CD14-positive monocyte (primary cell): ENCODE results near the gene ITPRIPL2. TPM values are rescaled to one million over a fixed set of nuclear protein-coding genes. Genes with fewer than 3 reads are reported as not detected.

Experiments
- DNase-seq, 3 donors: peaks; one replicate each; pipeline ENCODE4 v3.0.0-alpha.2; 2011 to 2022
- H2AFZ ChIP-seq: 2 replicates; pipeline ENCODE4 v1.6.0; 2012; ENCODE audit warnings: mild to moderate bottlenecking, low read depth, low read length, inconsistent platforms; ENCODE audit not compliant: insufficient read depth, poor library complexity, severe bottlenecking
- H3K27ac ChIP-seq, 2 donors: 1 replicate in 1 of 2; 2 replicates in 1 of 2; pipeline ENCODE4 v1.5.1; 2012 to 2013; ENCODE audit warnings: low read length in 2 of 2, control low read depth in 1 of 2, inconsistent platforms in 1 of 2, low read depth in 1 of 2, mild to moderate bottlenecking in 1 of 2
- H3K27me3 ChIP-seq, 2 donors: one replicate each; pipeline versions ENCODE4 v1.6.0 to v1.6.1; 2011 to 2013; ENCODE audit warnings: low read length in 2 of 2; ENCODE audit not compliant: control insufficient read depth in 2 of 2, insufficient read depth in 2 of 2
- H3K36me3 ChIP-seq, 2 donors: replicated peaks in 1 of 2; 1 replicate in 1 of 2; 2 replicates in 1 of 2; pipeline versions ENCODE4 v1.5.1 to v1.6.1; 2012 to 2013; ENCODE audit warnings: low read length in 2 of 2, control low read depth in 1 of 2, inconsistent platforms in 1 of 2, mild to moderate bottlenecking in 1 of 2; ENCODE audit not compliant: insufficient read depth in 2 of 2, control insufficient read depth in 1 of 2
- H3K4me1 ChIP-seq, 2 donors: 1 replicate in 1 of 2; 2 replicates in 1 of 2; pipeline versions ENCODE4 v1.5.1 to v1.6.1; 2012 to 2013; ENCODE audit warnings: low read length in 2 of 2, control low read depth in 1 of 2, inconsistent platforms in 1 of 2, mild to moderate bottlenecking in 1 of 2, moderate library complexity in 1 of 2; ENCODE audit not compliant: insufficient read depth in 2 of 2, control insufficient read depth in 1 of 2
- H3K4me2 ChIP-seq: replicated peaks from 2 replicates; pipeline ENCODE3; 2012; ENCODE audit warnings: low read length, moderate library complexity, mild to moderate bottlenecking; ENCODE audit not compliant: poor library complexity, severe bottlenecking; ENCODE audit errors: extremely low read depth
- H3K4me3 ChIP-seq, 3 experiments: fragments of 200-600 bp in 1 of 3; sonication (generic) in 1 of 3; replicated peaks in 1 of 3; 1 replicate in 2 of 3; 2 replicates in 1 of 3; pipeline ENCODE4 v1.5.1; 2011 to 2013; ENCODE audit warnings: low read length in 3 of 3, mild to moderate bottlenecking in 3 of 3, control low read depth in 2 of 3, low read depth in 2 of 3, inconsistent platforms in 1 of 3, moderate library complexity in 1 of 3
- H3K79me2 ChIP-seq: 2 replicates; pipeline ENCODE4 v1.6.0; 2012; ENCODE audit warnings: mild to moderate bottlenecking, control low read depth, inconsistent platforms, low read length, moderate library complexity; ENCODE audit not compliant: insufficient read depth
- H3K9ac ChIP-seq: 2 replicates; pipeline ENCODE4 v1.6.0; 2017; ENCODE audit warnings: low read length, mild to moderate bottlenecking; ENCODE audit not compliant: insufficient read depth, poor library complexity, severe bottlenecking
- H3K9me3 ChIP-seq, 2 donors: replicated peaks in 1 of 2; 1 replicate in 1 of 2; 2 replicates in 1 of 2; pipeline versions ENCODE4 v1.5.1 to v1.6.1; 2012 to 2013; ENCODE audit warnings: low read length in 2 of 2, control low read depth in 1 of 2; ENCODE audit not compliant: control insufficient read depth in 1 of 2, insufficient read depth in 1 of 2
- H4K20me1 ChIP-seq: 2 replicates; pipeline ENCODE4 v1.6.0; 2012; ENCODE audit warnings: mild to moderate bottlenecking, low read length, control low read depth, moderate library complexity; ENCODE audit not compliant: insufficient read depth
- H3K27ac Mint-ChIP-seq, 7 donors: one replicate each; pipeline ENCODE4 v1.8.0; 2020; ENCODE audit warnings: mild to moderate bottlenecking in 7 of 7, mixed read lengths in 7 of 7, moderate library complexity in 6 of 7, inconsistent platforms in 2 of 7
- H3K27me3 Mint-ChIP-seq, 3 donors: one replicate each; pipeline ENCODE4 v1.8.0; 2021 to 2022; ENCODE audit warnings: low read depth in 3 of 3, mild to moderate bottlenecking in 3 of 3, mixed read lengths in 3 of 3, moderate library complexity in 3 of 3, inconsistent platforms in 1 of 3
- H3K36me3 Mint-ChIP-seq, 2 donors: one replicate each; pipeline ENCODE4 v1.8.0; 2020; ENCODE audit warnings: mixed read lengths in 2 of 2, inconsistent platforms in 1 of 2, mild to moderate bottlenecking in 1 of 2
- H3K4me1 Mint-ChIP-seq: one replicate; pipeline ENCODE4 v1.8.0; 2020; ENCODE audit warnings: mild to moderate bottlenecking, mixed read lengths
- H3K4me3 Mint-ChIP-seq, 2 donors: one replicate each; pipeline ENCODE4 v1.8.0; 2020; ENCODE audit warnings: mild to moderate bottlenecking in 2 of 2, mixed read lengths in 2 of 2, moderate library complexity in 1 of 2
- H3K9me3 Mint-ChIP-seq, 7 donors: one replicate each; pipeline ENCODE4 v1.8.0; 2020 to 2022; ENCODE audit warnings: mixed read lengths in 7 of 7, mild to moderate bottlenecking in 6 of 7, moderate library complexity in 6 of 7, inconsistent platforms in 2 of 7
- CTCF ChIP-seq: fragments of 200-600 bp; IDR thresholded peaks from one replicate; pipeline ENCODE4 v1.8.0; 2022; ENCODE audit warnings: antibody characterized with exemption, mild to moderate bottlenecking
- WGBS: methylation state at CpG from one replicate; pipeline ENCODE4 v1.1.5; 2013; ENCODE audit warnings: missing lambda C conversion rate; ENCODE audit not compliant: insufficient coverage; 5-methylcytosine and 5-hydroxymethylcytosine counted together
- intact Hi-C, 2 donors: fragments of 100-400 bp; cut with micrococcal nuclease; formaldehyde crosslinking; loops; one replicate each; pipeline versions ENCODE4 v1.15.0 to v1.15.1; 2023
- polyA plus RNA-seq, 3 donors: library from polyadenylated mRNA; depleted of rRNA in 1 of 3; unstranded in 2 of 3; stranded (reverse) in 1 of 3; fragments of 300-500 nt in 2 of 3; fragments of >200 nt in 1 of 3; fragmentation: Illumina TruSeq in 2 of 3; gene quantifications; 1 replicate in 2 of 3; 2 replicates in 1 of 3; pipeline ENCODE4 v1.2.3, GENCODE V29; 2012 to 2021

ITPRIPL2 gene
- polyA plus RNA-seq, 3 donors = 7.9 to 9.0 (median 8.2) TPM

- no peaks in the 10 kb centered on the region for H4K20me1 ChIP-seq
- no peaks in the 10 kb centered on the region for H3K27me3 Mint-ChIP-seq
- no CpG with 5 or more reads among the region's 7 CpGs for WGBS
- H3K9me3 ChIP-seq = peaks cover 0 to 6% of the 10 kb centered on the region in 2 donors
- H3K4me1 Mint-ChIP-seq = peaks cover 54% of the 10 kb centered on the region
- peak overlapping the region; percentile 53 for H2AFZ ChIP-seq
- H3K27ac ChIP-seq = peak overlapping the region in 1 of 2 donors; percentile 63
- H3K27me3 ChIP-seq = no peaks in the 10 kb centered on the region
- H3K4me1 ChIP-seq = peaks cover 52 to 59% of the 10 kb centered on the region in 2 donors
- DNase-seq = no peak
- H3K79me2 ChIP-seq = no peaks in the 10 kb centered on the region
- H3K4me2 ChIP-seq = peak overlapping the region; percentile 65
- intact Hi-C loops = loop anchor here in 1 of 2 donors (5.0 kb wide), 1 partner anchor 33 kb away; no protein-coding TSS in a partner anchor
- H3K9ac ChIP-seq = peak overlapping the region; percentile 11
- peak overlapping the region; percentile 70 to 88 for H3K4me3 Mint-ChIP-seq
- H3K36me3 ChIP-seq = no peaks in the 10 kb centered on the region
- H3K36me3 Mint-ChIP-seq = peaks cover 1 to 3% of the 10 kb centered on the region in 2 donors
- no peak for TF ChIP-seq CTCF
- H3K4me3 ChIP-seq = peak overlapping the region in 1 of 3 experiments; percentile 60
- peaks cover 0 to 12% (median 4%) of the 10 kb centered on the region in 7 donors for H3K9me3 Mint-ChIP-seq
- H3K27ac Mint-ChIP-seq = peak overlapping the region in 5 of 7 donors; percentile 9 to 94 (median 85)
Observed at GRCh38 chr16:19130385-19130784, 16.6 kb downstream of the ITPRIPL2 start.

GRCh38 chr16:19130852-19131824 lies 17.4 kb downstream of the ITPRIPL2 start:
- Mint-ChIP-seq H3K9me3 (peaks cover 0 to 7% (median 3%) of the 10 kb centered on the region in 7 donors), H3K4me3 (peak overlapping the region; percentile 70 to 88), H3K4me1 (peaks cover 59% of the 10 kb centered on the region), H3K36me3 (no peaks in the 10 kb centered on the region), H3K27me3 (peaks cover 0 to under 1% (median 0%) of the 10 kb centered on the region in 3 donors), H3K27ac (peak overlapping the region; percentile 68 to 94 (median 85))
- no peaks in the 10 kb centered on the region for H3K36me3 ChIP-seq
- 53% methylated on average over 5 of the region's 11 CpGs for whole genome bisulfite sequencing
- H3K9me3 ChIP-seq = peaks cover 0 to 5% of the 10 kb centered on the region in 2 donors
- peak overlapping the region in 1 of 3 experiments; percentile 60 for H3K4me3 ChIP-seq
- no peaks in the 10 kb centered on the region for H3K27me3 ChIP-seq
- no peak for TF ChIP-seq CTCF
- H3K9ac ChIP-seq = peak overlapping the region; percentile 11
- H3K27ac ChIP-seq = peak overlapping the region; percentile 51 to 63
- no peaks in the 10 kb centered on the region for H4K20me1 ChIP-seq
- peak overlapping the region; percentile 65 for H3K4me2 ChIP-seq
- no peaks in the 10 kb centered on the region for H3K79me2 ChIP-seq
- H3K4me1 ChIP-seq = peaks cover 56 to 63% of the 10 kb centered on the region in 2 donors
- intact Hi-C loops = loop anchor here in 1 of 2 donors (5.0 kb wide), 1 partner anchor 34 kb away; no protein-coding TSS in a partner anchor
- DNase-seq = peak; percentile 29 to 59 (median 57)
- H2AFZ ChIP-seq = peak overlapping the region; percentile 53
